MM.1S (cell line): Measurements from ENCODE around the gene TXN.

Experiments
- CTCF ChIP-seq: fragments of 300-600 bp; sonication (generic); IDR thresholded peaks from 2 replicates; pipeline ENCODE4 v1.5.1; 2016; ENCODE audit warnings: antibody characterized with exemption, low read length, mixed read lengths
- EZH2phosphoT487 ChIP-seq: fragments of 300-600 bp; sonication (generic); IDR thresholded peaks from 2 replicates; pipeline ENCODE4 v1.6.1; 2018; ENCODE audit warnings: antibody characterized with exemption, low read length

- TF ChIP-seq CTCF, result no peak
- TF ChIP-seq EZH2phosphoT487, result no peak
Measured at GRCh38 chr9:110303133-110303532, 46.8 kb upstream of the TXN start.
